Upper lobe of left lung (tissue), 6 donors: ENCODE results near the gene NANOS2. TPM values are rescaled to one million over a fixed set of nuclear protein-coding genes. Genes with fewer than 3 reads are reported as not detected.

ENCODE experiments used
- ATAC-seq, 2 donors: fragments of 200-7000 bp; cut with Tn5 transposase; one replicate each; pipeline ENCODE4 v1.9.1; 2022; ENCODE audit warnings: mild to moderate bottlenecking in 2 of 2, moderate library complexity in 2 of 2; ENCODE audit not compliant: low FRiP score in 2 of 2
- DNase-seq, 2 donors: peaks; one replicate each; pipeline ENCODE4 v3.0.0-alpha.2; 2019 to 2020
- H3K27ac ChIP-seq, 4 donors: fragments of 200-600 bp; sonication (generic); one replicate each; pipeline ENCODE4 v1.5.1; 2016 to 2019
- H3K27me3 ChIP-seq, 4 donors: fragments of 200-600 bp; sonication (generic); one replicate each; pipeline ENCODE4 v1.5.1; 2017 to 2019
- H3K36me3 ChIP-seq, 4 donors: fragments of 200-600 bp; sonication (generic); one replicate each; pipeline ENCODE4 v1.5.1; 2016 to 2019
- H3K4me1 ChIP-seq, 4 donors: fragments of 200-600 bp; sonication (generic); one replicate each; pipeline ENCODE4 v1.5.1; 2018 to 2019
- H3K4me3 ChIP-seq, 4 donors: fragments of 200-600 bp; sonication (generic); one replicate each; pipeline ENCODE4 v1.5.1; 2017 to 2019; ENCODE audit warnings: mild to moderate bottlenecking in 2 of 4, moderate library complexity in 1 of 4
- H3K9me3 ChIP-seq, 4 donors: fragments of 200-600 bp; sonication (generic); one replicate each; pipeline ENCODE4 v1.5.1; 2018 to 2019
- CTCF ChIP-seq, 6 experiments: fragments of 450-650 bp in 4 of 6; fragments of 200-600 bp in 2 of 6; sonication (generic) in 2 of 6; IDR thresholded peaks; one replicate each; pipeline ENCODE4 v1.5.1; 2016 to 2019; ENCODE audit warnings: antibody characterized with exemption in 6 of 6
- EP300 ChIP-seq, 4 donors: sonication (generic); formaldehyde crosslinking; IDR thresholded peaks; one replicate each; pipeline ENCODE4 v1.5.1; 2017; ENCODE audit warnings: antibody characterized with exemption in 4 of 4, control low read depth in 2 of 4
- POLR2A ChIP-seq, 4 donors: fragments of 450-650 bp; IDR thresholded peaks; one replicate each; pipeline ENCODE4 v1.5.1; 2016 to 2017; ENCODE audit warnings: antibody characterized with exemption in 4 of 4, mild to moderate bottlenecking in 2 of 4
- POLR2AphosphoS5 ChIP-seq, 2 donors: sonication (generic); formaldehyde crosslinking; IDR thresholded peaks; one replicate each; pipeline ENCODE4 v1.5.1; 2017; ENCODE audit warnings: antibody characterized with exemption in 2 of 2
- WGBS, 2 donors: methylation state at CpG; one replicate each; pipeline ENCODE4 v1.1.5; 2017 to 2018; 5-methylcytosine and 5-hydroxymethylcytosine counted together
- total RNA-seq, 6 donors: library from RNA; depleted of rRNA in 4 of 6; stranded (reverse); fragments of >200 nt in 4 of 6; gene quantifications; one replicate each; pipeline versions ENCODE4 v1.1.0 to v1.2.1, GENCODE V29; 2016 to 2021
- donor health status: DM: no; HTN: no; CAD: no; lungs with moderate emphysema.
- donor health status: DM: no; HTN: yes; CAD: no; lungs with severe emphysema.

The NANOS2 gene
- total RNA-seq, 6 donors from 2014 or later: not detected

GRCh38 chr19:45911291-45911690, 3.3 kb downstream of the NANOS2 start:
- DNase-seq (no peak), ATAC-seq (no peak)
- no peaks in the 10 kb centered on the region for H3K9me3 ChIP-seq
- no peak overlapping the region for H3K27ac ChIP-seq
- H3K27me3 ChIP-seq: no peaks in the 10 kb centered on the region
- no peak overlapping the region for H3K4me3 ChIP-seq
- 66 to 80% methylated on average over 8 of the region's 8 CpGs for WGBS, 2 donors
- TF ChIP-seq CTCF (IDR thresholded peaks at IDR 0.05): no peak
- no peaks in the 10 kb centered on the region for H3K4me1 ChIP-seq
- no peaks in the 10 kb centered on the region for H3K36me3 ChIP-seq

- no peaks in the 10 kb centered on the region for H3K9me3 ChIP-seq
- no peak overlapping the region for H3K4me3 ChIP-seq
- ATAC-seq (no peak), DNase-seq (no peak)
- H3K27me3 ChIP-seq: no peaks in the 10 kb centered on the region
- no peak overlapping the region for H3K27ac ChIP-seq
- TF ChIP-seq POLR2A (IDR thresholded peaks at IDR 0.05) (no peak), EP300 (IDR thresholded peaks at IDR 0.05) (no peak), CTCF (IDR thresholded peaks at IDR 0.05) (no peak), POLR2AphosphoS5 (IDR thresholded peaks at IDR 0.05) (no peak)
- 73 to 74% methylated on average over 5 of the region's 5 CpGs for WGBS, 2 donors
- no peaks in the 10 kb centered on the region for H3K4me1 ChIP-seq
- H3K36me3 ChIP-seq: no peaks in the 10 kb centered on the region
These were observed 5.6 kb downstream of the NANOS2 start for GRCh38 chr19:45908956-45909355.

GRCh38 chr19:45906221-45906620, 8.4 kb downstream of the NANOS2 start:
- H3K27ac ChIP-seq: no peak overlapping the region
- TF ChIP-seq CTCF (IDR thresholded peaks at IDR 0.05) (no peak), EP300 (IDR thresholded peaks at IDR 0.05) (no peak), POLR2AphosphoS5 (IDR thresholded peaks at IDR 0.05) (no peak)
- no peak overlapping the region for H3K4me3 ChIP-seq
- peaks cover 8 to 18% (median 13%) of the 10 kb centered on the region in 4 donors for H3K4me1 ChIP-seq
- 90 to 91% methylated on average over 3 of the region's 3 CpGs for WGBS, 2 donors
- no peaks in the 10 kb centered on the region for H3K9me3 ChIP-seq
- H3K27me3 ChIP-seq: no peaks in the 10 kb centered on the region
- no peak for ATAC-seq
- DNase-seq: no peak
- no peaks in the 10 kb centered on the region for H3K36me3 ChIP-seq

GRCh38 chr19:45905011-45905410, 9.6 kb downstream of the NANOS2 start:
- peaks cover 12 to 30% (median 18%) of the 10 kb centered on the region in 4 donors for H3K4me1 ChIP-seq
- no peak overlapping the region for H3K4me3 ChIP-seq
- DNase-seq (no peak), ATAC-seq (no peak)
- TF ChIP-seq CTCF (IDR thresholded peaks at IDR 0.05): no peak
- no peak for TF ChIP-seq POLR2AphosphoS5 (IDR thresholded peaks at IDR 0.05)
- TF ChIP-seq POLR2A (IDR thresholded peaks at IDR 0.05): no peak
- no peak for TF ChIP-seq EP300 (IDR thresholded peaks at IDR 0.05)
- H3K27ac ChIP-seq: no peak overlapping the region
- no peaks in the 10 kb centered on the region for H3K27me3 ChIP-seq
- H3K9me3 ChIP-seq: no peaks in the 10 kb centered on the region
- WGBS, 2 donors: 77 to 81% methylated on average over 10 of the region's 10 CpGs
- no peaks in the 10 kb centered on the region for H3K36me3 ChIP-seq
